ENCODE measurements around the gene ADH1B.

ADH1B gene

GRCh38 chr4:99301376-99302164, 19.6 kb downstream of the ADH1B start:
- Mint-ChIP-seq H3K9me3 (peaks cover 33% of the 10 kb centered on the region), H3K4me3 (no peak overlapping the region), H3K36me3 (ENCODE audit: low read depth) (no peaks in the 10 kb centered on the region)

GRCh38 chr4:99300934-99301333, 20.3 kb downstream of the ADH1B start:
- H3K9me3 Mint-ChIP-seq = peaks cover 39% of the 10 kb centered on the region
- TF ChIP-seq CTCF (IDR thresholded peaks at IDR 0.05; ENCODE audit: unreplicated experiment in 3 of 3) = no peak
- H3K27ac Mint-ChIP-seq = peak overlapping the region; percentile 87 to 93 (median 89)
- H3K4me3 Mint-ChIP-seq = peak overlapping the region in 1 of 3 experiments; percentile 27
- no peaks in the 10 kb centered on the region for H3K36me3 Mint-ChIP-seq (ENCODE audit: low read depth)
- no peaks in the 10 kb centered on the region for H3K27me3 Mint-ChIP-seq (ENCODE audit: low read depth)
- peaks cover 14% of the 10 kb centered on the region for H3K4me1 Mint-ChIP-seq

More at GRCh38 chr4:99301376-99302164, 19.6 kb downstream of the ADH1B start:
- no peaks in the 10 kb centered on the region for H3K27me3 Mint-ChIP-seq (ENCODE audit: low read depth)
- H3K27ac Mint-ChIP-seq = peak overlapping the region; percentile 87 to 93 (median 89)
- peaks cover 14% of the 10 kb centered on the region for H3K4me1 Mint-ChIP-seq
- no peak for TF ChIP-seq CTCF (IDR thresholded peaks at IDR 0.05; ENCODE audit: unreplicated experiment in 3 of 3)

- Mint-ChIP-seq H3K4me3 (no peak overlapping the region), H3K9me3 (peaks cover 40% of the 10 kb centered on the region), H3K36me3 (ENCODE audit: low read depth) (no peaks in the 10 kb centered on the region), H3K4me1 (no peaks in the 10 kb centered on the region), H3K27ac (no peak overlapping the region), H3K27me3 (ENCODE audit: low read depth) (no peaks in the 10 kb centered on the region)
- no peak for TF ChIP-seq CTCF (IDR thresholded peaks at IDR 0.05; ENCODE audit: unreplicated experiment in 3 of 3)
Measured at GRCh38 chr4:99293357-99293756, 27.8 kb downstream of the ADH1B start.

- Mint-ChIP-seq H3K9me3 (peaks cover 18% of the 10 kb centered on the region), H3K4me3 (no peak within 1 kb of the TSS), H3K36me3 (ENCODE audit: low read depth) (no peaks in the 10 kb centered on the region), H3K4me1 (peaks cover 5% of the 10 kb centered on the region), H3K27me3 (ENCODE audit: low read depth) (no peaks in the 10 kb centered on the region), H3K27ac (no peak within 1 kb of the TSS)
- no peak for TF ChIP-seq CTCF (IDR thresholded peaks at IDR 0.05; ENCODE audit: unreplicated experiment in 3 of 3)
Measured at GRCh38 chr4:99290848-99291786, 30.1 kb downstream of the ADH1B start, which contains the start of gene ADH1A. Gene ADH1A (minus strand): TSS chr4:99290985. CDS start chr4:99290914, 71 bp downstream.

GRCh38 chr4:99285387-99285786, 35.8 kb downstream of the ADH1B start:
- Mint-ChIP-seq H3K9me3 (no peaks in the 10 kb centered on the region), H3K4me1 (peaks cover 5% of the 10 kb centered on the region), H3K27me3 (ENCODE audit: low read depth) (no peaks in the 10 kb centered on the region), H3K27ac (no peak overlapping the region), H3K4me3 (no peak overlapping the region), H3K36me3 (ENCODE audit: low read depth) (no peaks in the 10 kb centered on the region)
- TF ChIP-seq CTCF (IDR thresholded peaks at IDR 0.05; ENCODE audit: unreplicated experiment in 3 of 3) = no peak
